Stromal cell of bone marrow (primary cell): ENCODE results near the gene COMMD9.
A peak's percentile ranks its signal among the peaks of the same experiment; 100 is the strongest.

Experiments used
- DNase-seq: peaks from one replicate; pipeline ENCODE4 v3.0.0-alpha.2; 2012; ENCODE audit warnings: low read depth

COMMD9 gene

DNA sequence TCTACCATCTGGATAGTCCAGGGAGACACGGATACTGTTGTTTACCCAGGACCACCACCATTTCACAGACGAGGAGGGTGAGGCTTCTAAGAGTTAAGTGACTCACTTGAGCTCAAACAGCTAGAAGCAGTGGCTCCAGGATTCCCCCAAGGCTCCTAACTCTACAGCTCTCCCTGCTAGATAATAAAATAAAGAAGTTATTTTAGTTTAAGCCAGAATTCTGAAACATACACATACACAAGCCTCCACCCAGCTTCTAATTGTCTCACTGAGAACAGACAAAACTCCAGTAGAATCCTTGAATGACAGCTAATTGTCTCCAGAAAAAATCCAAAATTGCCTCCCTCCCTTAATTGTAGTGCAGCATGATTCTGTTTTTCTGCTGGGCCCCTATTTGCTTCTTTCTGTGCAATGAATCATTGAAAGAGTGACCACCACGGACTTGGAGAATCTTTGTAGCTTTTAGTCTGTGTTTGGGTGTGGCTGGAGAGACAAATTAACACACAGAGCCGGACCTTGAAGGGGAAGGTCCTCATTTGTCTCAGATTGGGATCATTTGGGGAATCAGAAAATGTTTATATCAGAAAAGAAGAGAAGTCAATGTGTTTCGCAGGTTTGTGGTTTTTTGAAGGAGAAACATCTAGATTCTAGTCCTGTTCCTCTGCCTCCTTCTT, 64.9 kb downstream of the COMMD9 start:
- DNase-seq = no peak

DNA sequence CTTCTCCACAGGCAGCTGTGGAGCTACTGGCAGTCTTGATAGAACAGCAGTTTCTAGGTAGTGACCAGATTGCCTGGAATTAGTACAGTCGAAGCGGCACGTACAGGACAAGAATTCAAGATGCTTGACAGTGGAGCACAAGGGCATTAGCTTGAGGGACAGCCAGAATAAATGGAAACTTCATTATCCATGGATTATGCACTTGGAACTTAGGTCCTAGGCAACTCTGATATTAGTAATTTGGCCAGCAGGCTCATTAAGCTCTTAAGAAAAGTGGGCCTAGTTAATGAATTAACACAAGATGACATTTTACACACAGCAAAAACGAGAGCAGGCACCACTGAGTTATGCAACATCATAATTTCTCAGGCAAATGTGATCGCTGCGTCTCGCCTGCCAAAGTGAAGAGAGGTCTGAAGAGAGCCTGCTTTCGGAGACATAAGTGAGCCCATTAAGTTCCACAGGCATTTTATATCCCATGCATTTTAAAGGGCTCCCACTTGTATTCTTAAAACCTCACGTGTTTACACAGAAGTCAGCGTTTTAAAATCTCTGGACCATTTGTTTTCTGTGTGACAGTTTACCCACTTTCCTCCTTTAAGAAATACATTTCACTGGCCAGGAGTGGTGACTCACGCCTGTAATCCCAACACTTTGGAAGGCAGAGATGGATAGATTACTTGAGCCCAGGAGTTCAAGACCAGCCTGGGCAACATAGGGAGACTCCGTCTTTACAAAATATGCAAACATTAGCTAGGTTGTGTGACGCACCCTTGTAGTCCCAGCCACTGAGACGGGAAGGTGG, 66.2 kb downstream of the COMMD9 start:
- peak; percentile 6 for DNase-seq
